Activated CD4-positive, alpha-beta memory T cell treated with anti-CD3 and anti-CD28 coated beads for 36 hours (primary cell): Measurements from ENCODE around the gene ADARB2. TPM values are rescaled to one million over a fixed set of nuclear protein-coding genes. Genes with fewer than 3 reads are reported as not detected.

Source experiments
- CTCF ChIA-PET: fragments of 350-600 bp; sonication (Branson Sonifier 250); formaldehyde crosslinking; loops from one replicate; lab custom pipeline; 2021; ENCODE audit warnings: antibody characterized with exemption, inconsistent platforms; lab: Charles Lee
- POLR2A ChIA-PET: fragments of 350-600 bp; sonication (Branson Sonifier 250); formaldehyde crosslinking; loops from one replicate; lab custom pipeline; 2021; ENCODE audit warnings: antibody characterized with exemption; lab: Charles Lee
- DNase-seq: peaks from one replicate; pipeline ENCODE4 v3.0.0-alpha.2; 2020
- H3K27ac Mint-ChIP-seq: one replicate; pipeline ENCODE4 v1.8.0; 2021; ENCODE audit warnings: mixed read lengths
- H3K27me3 Mint-ChIP-seq: one replicate; pipeline ENCODE4 v1.8.0; 2021; ENCODE audit warnings: mixed read lengths
- H3K36me3 Mint-ChIP-seq: one replicate; pipeline ENCODE4 v1.8.0; 2021; ENCODE audit warnings: mixed read lengths
- H3K4me1 Mint-ChIP-seq: one replicate; pipeline ENCODE4 v1.8.0; 2021; ENCODE audit warnings: low read depth, mixed read lengths
- H3K4me3 Mint-ChIP-seq: one replicate; pipeline ENCODE4 v1.8.0; 2021; ENCODE audit warnings: mild to moderate bottlenecking, mixed read lengths
- H3K9me3 Mint-ChIP-seq: one replicate; pipeline ENCODE4 v1.8.0; 2021; ENCODE audit warnings: mixed read lengths
- intact Hi-C: fragments of 100-400 bp; cut with micrococcal nuclease; formaldehyde crosslinking; loops from one replicate; pipeline ENCODE4 v1.15.1; 2023
- total RNA-seq, 2 experiments: library from RNA; stranded (reverse); gene quantifications; one replicate each; pipeline ENCODE4 v1.2.3, GENCODE V29; 2021

ADARB2 gene
- total RNA-seq, 2 experiments from 2014 or later: 2.2 TPM

DNA sequence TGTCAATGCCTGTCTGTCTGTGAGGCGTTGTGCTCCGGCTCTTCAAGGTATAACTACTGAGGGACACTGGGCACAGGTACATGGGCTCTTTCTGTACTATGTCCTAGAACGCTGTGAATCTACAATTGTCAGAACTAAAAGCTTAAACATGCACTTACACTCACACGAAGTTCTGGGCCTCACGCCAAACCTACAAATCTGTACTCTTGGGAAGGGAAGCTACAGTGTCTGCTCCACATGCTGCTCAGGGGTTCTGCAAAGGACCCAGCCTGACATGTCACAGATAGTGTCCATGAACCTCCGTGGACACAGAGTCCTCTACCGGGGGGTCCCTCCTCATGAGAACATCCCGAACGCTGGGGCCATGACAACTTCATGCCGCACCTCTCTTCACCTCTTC, 412.4 kb downstream of the ADARB2 start:
- Mint-ChIP-seq H3K4me3 (no peak overlapping the region), H3K4me1 (peaks cover 13% of the 10 kb centered on the region), H3K9me3 (no peaks in the 10 kb centered on the region), H3K27me3 (peaks cover 24% of the 10 kb centered on the region), H3K36me3 (no peaks in the 10 kb centered on the region), H3K27ac (no peak overlapping the region)
- CTCF ChIA-PET: no interaction called here
- no peak for DNase-seq
- intact Hi-C loops: loop anchor here (5.0 to 10.0 kb wide), 2 partner anchors 32 to 210 kb away; no protein-coding TSS in a partner anchor
- POLR2A ChIA-PET: no interaction called here

DNA sequence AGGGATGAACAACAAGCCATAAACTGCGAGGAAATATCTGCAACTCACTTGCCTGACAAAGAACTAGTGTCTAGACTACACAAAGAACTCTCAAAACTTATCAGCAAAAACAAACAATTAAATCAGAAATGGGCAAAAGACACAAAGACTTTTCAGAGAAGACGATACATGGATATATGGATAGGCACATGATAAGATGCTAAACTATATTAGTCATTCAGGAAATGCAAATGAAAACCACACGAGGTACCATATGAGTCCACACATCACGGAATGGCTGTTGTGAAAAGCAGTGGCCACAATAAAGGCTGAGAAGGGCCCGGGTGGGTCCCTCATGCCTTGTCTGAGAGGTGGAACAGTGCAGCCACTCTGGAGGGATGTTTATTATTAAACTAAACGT, 413.4 kb downstream of the ADARB2 start:
- Mint-ChIP-seq H3K36me3 (no peaks in the 10 kb centered on the region), H3K27me3 (peaks cover 23% of the 10 kb centered on the region), H3K27ac (no peak overlapping the region), H3K9me3 (no peaks in the 10 kb centered on the region), H3K4me1 (peaks cover 13% of the 10 kb centered on the region), H3K4me3 (no peak overlapping the region)
- DNase-seq: peak; percentile 58
- CTCF ChIA-PET: no interaction called here
- POLR2A ChIA-PET: no interaction called here
- intact Hi-C loops: loop anchor here (5.0 to 10.0 kb wide), 2 partner anchors 33 to 209 kb away; no protein-coding TSS in a partner anchor

DNA sequence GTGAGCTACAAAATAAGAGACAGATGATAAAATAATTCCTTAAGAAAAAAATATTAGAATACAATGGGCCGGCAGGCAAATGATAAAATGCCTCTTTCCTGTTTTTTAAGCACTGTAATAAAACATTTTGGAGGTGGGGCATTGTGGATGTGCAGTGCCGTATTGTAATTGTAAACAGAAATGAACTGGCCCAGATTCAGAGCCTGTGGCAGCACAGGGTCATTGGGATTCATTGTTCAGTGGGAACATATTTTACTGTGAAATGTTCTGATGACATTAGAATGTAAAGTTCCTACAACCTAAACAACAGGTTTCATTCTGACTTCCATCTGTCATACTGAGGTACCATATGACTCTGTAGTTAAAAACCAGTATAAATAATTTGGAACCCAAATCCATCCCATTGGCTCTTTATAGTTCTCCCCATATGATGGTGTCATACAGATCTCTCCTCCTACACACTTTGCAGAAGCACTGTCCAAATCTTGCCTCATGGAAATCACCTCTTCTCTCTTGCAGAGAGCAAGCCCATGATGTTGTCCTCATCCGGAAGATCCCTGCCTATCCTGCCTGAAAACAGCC, 416.5 kb downstream of the ADARB2 start:
- peaks cover 28% of the 10 kb centered on the region for H3K27me3 Mint-ChIP-seq
- no peak overlapping the region for H3K4me3 Mint-ChIP-seq
- no peak for DNase-seq
- H3K4me1 Mint-ChIP-seq: peaks cover 8% of the 10 kb centered on the region
- intact Hi-C loops: loop anchor here (5.0 to 10.0 kb wide), 2 partner anchors 36 to 206 kb away; no protein-coding TSS in a partner anchor
- H3K9me3 Mint-ChIP-seq: no peaks in the 10 kb centered on the region
- CTCF ChIA-PET: interaction anchor here (0.7 kb wide), 1 partner anchor 100 kb away, joined by 3 read pairs; no protein-coding TSS in a partner anchor
- H3K27ac Mint-ChIP-seq: no peak overlapping the region
- no peaks in the 10 kb centered on the region for H3K36me3 Mint-ChIP-seq
- POLR2A ChIA-PET: no interaction called here

DNA sequence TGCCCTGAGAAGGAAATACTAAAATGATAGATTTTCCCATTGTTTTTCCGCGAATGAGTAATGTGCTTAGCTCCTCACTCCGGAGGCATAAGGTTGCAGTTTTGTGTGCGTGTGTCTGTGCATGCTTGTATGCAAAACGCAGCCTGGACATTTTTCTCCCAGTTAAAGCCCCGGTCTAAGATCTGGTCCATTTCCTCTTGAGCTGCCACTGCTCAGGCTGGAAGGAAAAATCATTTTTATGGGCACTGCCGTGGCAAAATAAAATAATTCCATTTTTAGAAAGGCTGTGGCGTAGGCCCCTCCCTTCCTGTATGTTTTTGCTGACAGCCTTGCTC, 420.5 kb downstream of the ADARB2 start:
- Mint-ChIP-seq H3K27ac (no peak overlapping the region), H3K36me3 (no peaks in the 10 kb centered on the region), H3K4me3 (no peak overlapping the region), H3K4me1 (peaks cover 2% of the 10 kb centered on the region), H3K9me3 (no peaks in the 10 kb centered on the region), H3K27me3 (peaks cover 17% of the 10 kb centered on the region)
- intact Hi-C loops: no loop called here
- POLR2A ChIA-PET: no interaction called here
- DNase-seq: no peak
- CTCF ChIA-PET: no interaction called here

DNA sequence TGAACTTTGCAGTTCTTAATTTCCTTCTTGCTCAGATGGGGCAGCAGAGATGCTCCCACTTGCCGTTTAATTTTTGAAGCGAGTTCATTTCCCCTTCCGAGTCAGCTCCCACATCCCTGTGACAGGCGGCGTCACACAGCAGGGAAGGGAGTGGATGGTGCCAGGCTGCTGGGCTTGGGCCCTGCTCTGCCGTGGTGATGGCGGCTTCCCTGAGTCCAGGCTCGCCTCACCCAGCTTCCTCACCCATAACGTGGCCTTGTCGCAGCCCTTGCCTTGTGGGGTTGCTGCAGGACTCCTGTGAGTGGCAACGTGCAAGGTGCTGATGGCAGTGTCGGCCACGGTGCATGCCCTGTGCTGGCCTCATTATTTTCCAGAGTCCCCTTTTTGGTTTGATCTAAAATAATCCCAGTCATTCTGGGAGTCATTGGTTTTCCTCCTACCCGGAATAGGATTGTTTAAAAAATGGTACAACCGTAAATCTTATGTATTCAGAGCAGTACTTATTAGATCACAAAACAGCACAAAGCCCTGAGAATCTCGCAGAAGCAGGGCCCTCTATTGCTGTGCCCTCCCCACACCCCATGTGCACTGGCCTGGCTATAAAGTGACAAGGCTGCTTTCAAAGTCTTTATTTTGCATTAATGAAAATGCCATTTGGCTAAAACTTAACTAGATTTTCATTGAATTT, 421.1 kb downstream of the ADARB2 start:
- DNase-seq: no peak
- Mint-ChIP-seq H3K4me3 (no peak overlapping the region), H3K4me1 (peaks cover 2% of the 10 kb centered on the region), H3K36me3 (no peaks in the 10 kb centered on the region), H3K27ac (no peak overlapping the region), H3K27me3 (peaks cover 15% of the 10 kb centered on the region), H3K9me3 (no peaks in the 10 kb centered on the region)
- intact Hi-C loops: no loop called here
- ChIA-PET CTCF (no interaction called here), POLR2A (no interaction called here)

DNA sequence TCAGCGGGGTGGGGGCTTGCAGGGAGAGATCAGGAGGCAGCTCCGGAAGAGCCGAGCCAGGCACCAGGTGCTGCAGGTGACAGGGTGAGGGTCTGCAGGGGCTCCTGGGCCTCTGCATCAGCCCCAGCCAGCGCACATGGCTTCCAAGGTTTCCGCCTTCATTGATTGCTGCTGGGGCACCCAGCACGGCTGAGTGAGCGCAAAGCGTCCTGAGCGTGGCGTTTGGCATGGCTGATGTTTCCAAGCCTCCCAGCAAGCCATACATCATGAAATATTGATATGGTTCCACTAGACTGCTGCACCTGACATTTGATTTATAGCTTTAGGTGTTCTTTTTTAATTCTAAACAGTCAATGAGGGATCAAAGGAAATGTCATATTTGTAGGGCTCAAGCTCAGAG, 422.1 kb downstream of the ADARB2 start:
- Mint-ChIP-seq H3K4me3 (no peak overlapping the region), H3K9me3 (no peaks in the 10 kb centered on the region), H3K36me3 (no peaks in the 10 kb centered on the region), H3K27me3 (peaks cover 13% of the 10 kb centered on the region), H3K27ac (no peak overlapping the region), H3K4me1 (no peaks in the 10 kb centered on the region)
- ChIA-PET CTCF (no interaction called here), POLR2A (no interaction called here)
- no peak for DNase-seq
- intact Hi-C loops: no loop called here

DNA sequence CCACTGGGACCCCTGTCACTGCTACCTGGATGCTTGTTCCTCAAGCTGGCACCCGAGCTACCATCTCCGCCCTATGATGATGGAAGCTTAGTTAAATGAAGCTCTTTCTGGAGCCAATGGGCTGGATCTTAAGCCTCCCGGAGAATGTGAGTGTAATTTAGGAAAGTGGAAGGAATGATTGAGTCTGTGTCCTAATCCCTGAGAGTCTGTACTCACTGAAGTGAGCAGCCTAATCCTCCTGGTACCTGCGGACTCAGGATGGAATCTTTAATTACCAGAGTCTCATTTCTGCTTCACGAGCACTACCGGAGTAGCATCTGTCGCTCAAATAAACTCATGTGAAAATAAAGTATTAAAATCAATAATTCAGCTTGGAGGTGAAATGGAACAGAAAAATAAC, 425.6 kb downstream of the ADARB2 start:
- ChIA-PET POLR2A (no interaction called here), CTCF (interaction anchor here (1.0 kb wide), 1 partner anchor 57 kb away, joined by 3 read pairs; no protein-coding TSS in a partner anchor)
- Mint-ChIP-seq H3K9me3 (no peaks in the 10 kb centered on the region), H3K27ac (no peak overlapping the region), H3K27me3 (peaks cover 4% of the 10 kb centered on the region), H3K4me1 (no peaks in the 10 kb centered on the region), H3K36me3 (no peaks in the 10 kb centered on the region), H3K4me3 (no peak overlapping the region)
- intact Hi-C loops: no loop called here
- no peak for DNase-seq

DNA sequence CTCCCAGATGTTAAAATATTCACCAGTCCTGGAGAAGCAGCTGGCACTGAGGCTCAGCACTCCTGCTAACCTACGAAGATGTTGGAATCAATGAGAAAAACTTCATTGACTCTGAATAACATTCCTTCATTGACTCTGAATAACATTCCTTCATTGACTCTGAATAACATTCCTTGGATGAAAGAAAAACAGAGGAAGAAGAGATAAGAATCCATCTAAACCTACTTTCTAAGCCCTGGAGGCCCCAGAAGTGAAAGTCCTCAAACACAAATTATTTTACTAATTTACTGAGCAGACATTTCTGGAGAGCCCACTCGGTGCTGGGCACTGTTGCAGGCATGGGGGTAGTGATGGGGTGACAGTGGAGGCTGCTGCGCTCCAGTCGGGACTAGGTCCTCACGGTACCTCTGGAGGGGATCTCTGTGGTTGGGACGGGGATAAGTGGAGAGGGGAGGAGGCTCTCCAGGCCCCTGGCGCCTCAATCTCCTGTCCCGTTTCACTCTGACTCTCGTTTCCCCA, 427.0 kb downstream of the ADARB2 start:
- intact Hi-C loops: no loop called here
- H3K27ac Mint-ChIP-seq: no peak overlapping the region
- no peak overlapping the region for H3K4me3 Mint-ChIP-seq
- CTCF ChIA-PET: no interaction called here
- DNase-seq: no peak
- H3K36me3 Mint-ChIP-seq: no peaks in the 10 kb centered on the region
- H3K4me1 Mint-ChIP-seq: no peaks in the 10 kb centered on the region
- peaks cover 1% of the 10 kb centered on the region for H3K27me3 Mint-ChIP-seq
- POLR2A ChIA-PET: no interaction called here
- H3K9me3 Mint-ChIP-seq: no peaks in the 10 kb centered on the region

DNA sequence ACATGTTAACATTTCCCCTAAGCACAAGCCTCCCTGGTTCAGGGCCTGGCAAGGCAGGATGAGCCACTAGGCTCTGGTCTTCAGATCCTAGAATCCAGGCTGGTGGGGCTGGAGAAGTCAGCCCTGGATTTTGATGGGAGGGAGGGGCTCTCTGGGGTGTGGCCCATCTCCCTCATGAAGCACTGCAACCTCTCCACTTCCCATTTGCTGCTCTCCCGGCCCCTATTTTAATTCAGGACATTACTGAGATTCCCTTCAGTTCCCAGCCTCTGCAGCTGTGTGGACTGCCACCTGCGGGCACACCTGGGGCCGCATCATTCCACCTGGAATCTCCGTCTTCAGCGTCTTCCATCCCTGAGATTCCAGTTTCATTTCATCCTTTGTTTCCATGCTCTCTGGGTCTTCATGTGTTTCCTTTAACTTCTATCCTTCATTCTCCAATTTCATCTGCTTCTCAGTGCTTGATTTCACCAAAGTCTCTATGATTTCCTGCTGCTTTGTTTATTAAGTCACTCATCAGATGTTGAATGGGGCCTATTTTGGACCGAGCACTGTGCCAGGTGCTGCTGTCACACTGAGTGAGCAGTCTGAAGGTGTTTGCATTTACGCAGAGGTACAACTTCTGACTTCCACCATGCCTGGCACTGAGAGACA, 427.6 kb downstream of the ADARB2 start:
- intact Hi-C loops: no loop called here
- ChIA-PET CTCF (no interaction called here), POLR2A (no interaction called here)
- no peaks in the 10 kb centered on the region for H3K4me1 Mint-ChIP-seq
- H3K27ac Mint-ChIP-seq: no peak overlapping the region
- H3K36me3 Mint-ChIP-seq: no peaks in the 10 kb centered on the region
- H3K9me3 Mint-ChIP-seq: no peaks in the 10 kb centered on the region
- no peak for DNase-seq
- peaks cover 1% of the 10 kb centered on the region for H3K27me3 Mint-ChIP-seq
- H3K4me3 Mint-ChIP-seq: no peak overlapping the region

DNA sequence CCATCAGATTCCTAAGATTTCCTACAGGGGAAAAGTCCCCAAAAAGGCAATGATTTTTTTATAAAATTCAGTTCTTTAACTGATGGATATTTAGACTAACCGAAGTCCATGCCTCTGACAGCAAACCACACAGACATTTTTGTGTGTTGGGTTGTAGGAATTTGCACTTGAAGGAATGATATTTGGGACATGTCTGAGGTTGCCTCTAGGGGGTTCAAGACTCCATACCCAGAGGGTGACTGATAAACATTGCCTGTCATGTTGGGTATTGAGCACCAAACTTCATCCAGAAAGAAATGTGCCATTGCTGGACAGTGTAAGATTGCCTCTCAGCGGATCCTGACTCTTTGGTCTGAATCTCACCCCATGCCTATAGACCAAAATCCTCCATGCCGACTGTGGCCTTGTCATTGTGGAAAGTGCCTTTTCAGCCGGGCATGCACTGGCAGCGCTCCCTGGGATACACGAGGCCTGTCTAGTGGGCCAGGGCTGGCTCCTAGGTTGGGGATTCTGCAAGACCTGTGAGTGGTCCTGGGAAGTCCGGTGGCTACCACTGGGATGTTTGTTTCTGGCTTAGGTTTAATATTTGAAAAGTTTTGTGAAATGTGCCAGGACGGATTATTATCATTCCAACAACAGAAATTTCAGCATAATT, 428.2 kb downstream of the ADARB2 start:
- intact Hi-C loops: no loop called here
- H3K9me3 Mint-ChIP-seq: no peaks in the 10 kb centered on the region
- no peak overlapping the region for H3K27ac Mint-ChIP-seq
- no peaks in the 10 kb centered on the region for H3K36me3 Mint-ChIP-seq
- H3K4me3 Mint-ChIP-seq: no peak overlapping the region
- POLR2A ChIA-PET: no interaction called here
- H3K4me1 Mint-ChIP-seq: no peaks in the 10 kb centered on the region
- CTCF ChIA-PET: no interaction called here
- H3K27me3 Mint-ChIP-seq: no peaks in the 10 kb centered on the region
- DNase-seq: no peak

DNA sequence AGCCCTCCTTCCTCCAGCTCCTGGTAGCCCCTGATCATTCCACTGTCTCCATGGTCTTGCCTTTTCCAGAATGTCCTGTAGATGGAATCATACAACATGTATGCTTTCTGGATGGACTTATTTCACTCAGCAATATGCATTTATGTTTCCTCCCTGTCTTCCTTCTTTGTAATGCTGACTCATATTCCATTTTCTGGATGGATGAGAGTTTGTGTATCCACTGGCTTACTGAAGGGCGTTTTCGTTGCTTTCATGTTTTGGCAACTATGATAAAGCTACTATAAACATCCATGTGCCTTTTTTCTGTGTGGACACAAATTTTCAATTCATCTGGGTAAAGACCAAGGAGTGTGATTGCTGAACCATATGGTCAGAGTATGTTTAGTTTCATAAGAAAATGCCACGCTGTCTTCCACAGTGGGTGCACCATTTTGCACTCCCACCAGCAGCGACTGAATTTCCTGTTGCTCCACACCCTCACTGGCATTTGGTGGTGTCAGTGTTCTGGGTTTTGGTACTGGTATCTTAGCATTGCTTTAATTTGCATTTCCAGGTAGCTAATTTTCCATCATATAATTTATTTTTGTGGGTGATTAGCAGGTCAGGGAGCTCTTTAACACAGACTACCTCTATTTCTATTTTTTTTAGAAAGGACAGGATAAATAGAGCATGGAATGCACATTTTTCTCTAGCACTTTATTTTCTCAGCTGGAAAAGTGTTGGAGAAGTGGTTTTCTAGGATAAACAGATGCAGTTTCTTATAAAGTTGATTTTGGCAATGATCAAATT, 429.0 kb downstream of the ADARB2 start:
- Mint-ChIP-seq H3K4me1 (no peaks in the 10 kb centered on the region), H3K4me3 (no peak overlapping the region), H3K36me3 (no peaks in the 10 kb centered on the region), H3K27me3 (no peaks in the 10 kb centered on the region), H3K9me3 (no peaks in the 10 kb centered on the region), H3K27ac (no peak overlapping the region)
- DNase-seq: no peak
- CTCF ChIA-PET: no interaction called here
- intact Hi-C loops: no loop called here
- POLR2A ChIA-PET: no interaction called here
